Stimulated activated CD8-positive, alpha-beta memory T cell treated with anti-CD3 and anti-CD28 coated beads, Interleukin-12 subunit alpha, Interleukin-12 subunit beta, amount 100 ng/mL, for 4 hours (primary cell): ENCODE data around the gene IPO7.
A peak's percentile ranks its signal among the peaks of the same experiment; 100 is the strongest.
"Not testable (repeated sequence)": the region's sequence is repeated elsewhere in the genome, so short reads cannot be mapped to it uniquely, and the experiment has no call there.

Source experiments
- DNase-seq: peaks from one replicate; pipeline ENCODE4 v3.0.0-alpha.2; 2020; ENCODE audit warnings: low read depth

Gene IPO7

DNA sequence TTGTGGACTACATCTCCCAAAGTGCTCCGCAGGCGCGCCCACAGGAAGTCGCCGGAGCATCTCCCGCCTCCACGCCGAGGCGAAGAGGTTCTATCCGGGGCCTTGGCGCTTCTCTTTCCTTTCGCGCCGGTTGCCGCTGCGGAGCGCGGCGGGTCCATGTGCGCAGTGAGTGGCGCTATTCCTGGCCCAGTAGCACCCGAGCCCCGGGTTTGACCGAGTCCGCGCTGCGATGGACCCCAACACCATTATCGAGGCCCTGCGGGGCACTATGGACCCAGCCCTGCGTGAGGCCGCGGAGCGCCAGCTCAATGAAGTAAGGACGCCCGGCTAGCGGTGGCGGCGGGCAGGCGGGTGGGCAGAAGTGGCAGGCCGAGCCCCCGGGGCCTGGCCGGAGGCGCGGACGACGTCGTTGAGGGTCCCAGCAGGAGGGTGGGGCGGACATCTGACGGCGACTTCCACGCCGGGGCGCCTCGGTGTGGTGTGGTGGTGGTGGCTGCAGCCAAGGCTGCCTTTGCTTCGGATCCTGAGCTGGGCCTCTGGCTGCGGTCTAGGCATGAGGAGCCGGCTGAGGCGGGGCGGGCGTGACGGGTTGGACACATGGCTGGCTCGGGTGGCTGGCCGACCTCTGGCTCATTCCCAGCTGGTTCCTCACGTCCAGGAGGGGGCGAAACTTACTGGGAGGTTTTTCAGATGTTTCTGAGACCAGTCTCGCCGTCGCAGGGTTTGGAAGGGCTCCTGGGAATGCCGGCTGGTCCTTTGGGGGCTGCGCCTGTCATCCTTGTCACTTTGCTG is at the start of gene IPO7:
IPO7 (plus strand) TSS at position 118 of the 792 bp plus-strand sequence; CDS start at position 230, 112 bp downstream.
- DNase-seq, result peak; percentile 78

DNA sequence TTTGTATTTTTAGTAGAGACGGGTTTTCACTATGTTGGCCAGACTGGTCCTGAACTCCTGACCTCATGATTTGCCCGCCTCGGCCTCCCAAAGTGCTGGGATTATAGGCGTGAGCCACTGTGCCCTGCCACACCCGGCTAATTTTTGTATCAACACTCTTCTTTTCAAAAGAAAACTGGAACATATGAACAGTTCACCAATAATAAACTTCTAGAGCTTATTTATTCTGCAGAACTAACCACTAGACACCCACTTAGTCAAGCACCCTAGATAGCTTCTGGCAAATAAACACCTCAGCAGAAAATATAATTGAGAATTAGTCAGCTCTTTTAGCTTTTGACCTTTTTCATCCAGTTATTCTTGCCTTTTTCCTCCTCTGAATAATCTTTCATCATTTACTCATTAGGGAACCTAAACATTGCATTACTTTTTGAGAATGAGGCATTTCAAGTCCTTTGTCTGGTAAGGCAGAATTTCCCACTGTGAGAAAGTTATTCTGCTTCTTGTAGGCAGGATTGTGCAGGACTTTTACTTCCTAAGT is 42.7 kb upstream of the IPO7 start:
- DNase-seq, result no peak

DNA sequence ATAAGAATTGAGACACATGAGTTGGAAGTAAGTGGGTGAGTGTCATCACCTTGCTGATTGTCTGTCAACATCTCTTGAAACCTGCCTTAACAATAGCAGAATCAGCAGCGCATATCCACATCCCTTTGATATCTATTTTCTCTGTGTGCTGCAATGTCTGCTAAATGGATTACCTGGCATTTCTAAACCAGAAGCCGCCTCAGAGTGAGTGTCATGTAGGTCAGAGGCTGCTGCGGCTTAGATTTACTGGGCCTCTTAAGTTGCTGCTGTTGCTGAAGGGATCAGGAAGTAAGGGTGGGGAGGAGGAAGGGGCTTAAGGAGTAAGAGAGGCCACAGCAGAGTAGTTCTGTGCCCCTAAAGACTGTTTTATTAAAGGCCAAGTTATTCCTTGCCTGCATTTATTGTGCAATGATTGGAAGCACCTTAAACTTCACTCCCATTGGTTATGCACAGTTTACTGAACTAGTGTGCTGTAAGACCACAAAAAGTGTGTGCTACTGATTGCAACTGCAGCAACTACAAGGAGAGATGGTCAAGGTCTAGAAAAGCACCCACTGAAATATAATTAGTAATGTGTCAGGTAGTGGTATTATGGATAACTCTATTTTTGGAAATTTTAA is 40.3 kb upstream of the IPO7 start:
- DNase-seq, result no peak

DNA sequence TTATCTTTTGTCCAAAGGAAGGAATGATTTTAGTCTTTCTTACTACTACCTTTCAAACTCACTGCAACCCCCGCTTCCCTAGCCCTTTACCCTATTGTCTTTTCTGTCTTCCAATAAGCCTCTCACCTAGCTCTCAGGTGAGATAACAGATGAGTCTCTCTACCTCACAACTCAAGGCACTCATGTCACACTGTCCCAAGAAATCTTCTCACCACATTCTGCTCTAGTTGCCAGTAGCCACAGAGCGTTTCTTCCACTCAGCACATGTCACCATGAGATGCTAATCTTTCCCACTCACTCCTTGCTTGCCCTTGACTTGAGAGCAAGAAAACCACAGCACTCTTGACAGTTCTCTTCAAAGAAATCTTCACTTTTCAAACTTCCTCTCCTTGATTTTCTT is 37.4 kb upstream of the IPO7 start:
- no peak for DNase-seq

DNA sequence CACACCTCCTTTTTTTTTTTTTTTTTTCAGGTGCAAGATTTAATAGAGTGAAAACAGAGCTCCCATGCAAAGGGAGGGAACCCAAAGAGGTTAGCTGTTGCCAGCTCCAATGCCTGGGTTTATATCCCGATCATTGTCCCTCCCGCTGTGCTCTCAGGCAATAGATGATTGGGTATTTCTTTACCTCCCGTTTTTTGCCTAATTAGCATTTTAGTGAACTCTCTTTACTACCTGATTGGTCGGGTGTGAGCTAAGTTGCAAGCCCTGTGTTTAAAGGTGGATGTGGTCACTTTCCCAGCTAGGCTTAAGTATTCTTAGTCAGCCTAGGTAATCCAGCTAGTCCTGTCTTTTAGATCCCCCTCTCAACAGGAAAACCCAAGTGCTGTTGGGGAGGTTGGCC is 36.7 kb upstream of the IPO7 start:
- DNase-seq, result not testable (repeated sequence)

DNA sequence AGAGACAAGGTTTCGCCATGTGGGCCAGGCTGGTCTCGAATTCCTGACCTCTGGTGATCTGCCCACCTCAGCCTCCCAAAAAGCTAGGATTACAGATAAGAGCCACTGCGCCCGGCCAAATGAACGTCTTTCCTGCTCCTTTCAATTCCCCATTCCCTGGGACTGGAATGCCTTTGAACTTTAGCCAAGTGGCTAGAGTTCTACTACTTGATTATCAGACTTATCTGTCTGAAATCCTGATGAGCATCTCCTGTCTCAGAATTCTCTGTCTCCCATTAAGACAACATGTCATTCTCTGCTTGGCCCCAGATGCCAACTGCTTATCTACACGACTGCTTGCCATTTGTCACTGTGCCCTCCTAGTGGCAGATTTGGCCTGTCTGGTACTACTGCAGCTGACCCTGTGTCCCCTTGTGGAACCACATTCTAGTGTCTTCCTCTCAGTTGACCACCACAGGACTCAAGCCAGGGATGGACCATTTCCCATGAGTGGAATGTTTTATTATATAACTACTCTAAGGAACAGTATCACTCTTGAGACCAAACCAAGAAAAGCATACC is 33.1 kb upstream of the IPO7 start:
- no peak for DNase-seq

DNA sequence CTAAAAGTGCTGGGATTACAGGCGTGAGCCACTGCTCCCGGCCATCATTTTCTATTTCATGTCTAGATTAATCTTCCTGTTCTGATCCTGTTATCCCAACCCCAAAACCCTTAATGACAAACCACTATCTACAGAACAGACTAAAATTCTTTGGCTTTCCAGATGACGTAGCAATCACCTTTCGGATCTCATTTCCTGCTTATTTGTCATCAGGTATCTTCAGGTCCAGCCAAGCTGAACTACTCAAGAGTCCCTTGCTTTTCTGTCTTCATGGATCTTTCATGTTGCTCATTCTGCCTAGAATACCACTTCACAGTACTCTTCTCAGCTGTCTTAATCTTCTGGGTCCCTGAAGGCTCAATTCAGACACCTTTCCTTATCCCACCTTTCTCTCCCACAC is 27.4 kb upstream of the IPO7 start:
- DNase-seq, result no peak

DNA sequence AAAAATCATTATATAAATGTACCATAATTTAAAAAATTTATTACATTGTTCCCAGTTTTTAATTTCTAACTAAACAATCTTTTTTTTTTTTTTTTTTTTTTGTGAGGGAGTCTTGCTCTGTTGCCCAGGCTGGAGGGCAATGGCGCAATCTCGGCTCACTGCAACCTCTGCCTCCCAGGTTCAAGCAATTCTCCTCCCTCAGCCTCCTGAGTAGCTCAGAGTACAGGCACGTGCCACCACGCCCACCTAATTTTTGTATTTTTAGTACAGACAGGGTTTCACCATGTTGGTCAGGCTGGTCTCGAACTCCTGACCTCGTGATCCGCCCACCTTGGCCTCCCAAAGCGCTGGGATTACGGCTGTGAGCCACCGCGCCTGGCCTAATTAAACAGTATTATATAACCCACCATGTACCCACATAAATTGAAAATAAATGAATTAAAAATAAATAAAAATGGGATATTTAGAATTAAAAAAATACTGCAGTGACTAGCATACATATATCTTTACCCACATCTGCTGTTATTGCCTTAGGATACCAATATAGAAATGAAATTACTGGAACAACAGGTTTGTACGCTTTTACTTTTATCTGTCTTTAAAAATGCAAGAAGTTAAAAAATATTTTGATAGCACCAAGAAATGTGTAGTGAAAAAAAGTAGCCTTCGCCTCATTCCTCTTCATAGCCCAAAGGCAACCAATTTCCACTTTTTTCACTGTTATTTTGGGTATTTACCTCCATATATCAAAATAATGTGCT is 23.4 kb upstream of the IPO7 start:
- not testable (repeated sequence) for DNase-seq

DNA sequence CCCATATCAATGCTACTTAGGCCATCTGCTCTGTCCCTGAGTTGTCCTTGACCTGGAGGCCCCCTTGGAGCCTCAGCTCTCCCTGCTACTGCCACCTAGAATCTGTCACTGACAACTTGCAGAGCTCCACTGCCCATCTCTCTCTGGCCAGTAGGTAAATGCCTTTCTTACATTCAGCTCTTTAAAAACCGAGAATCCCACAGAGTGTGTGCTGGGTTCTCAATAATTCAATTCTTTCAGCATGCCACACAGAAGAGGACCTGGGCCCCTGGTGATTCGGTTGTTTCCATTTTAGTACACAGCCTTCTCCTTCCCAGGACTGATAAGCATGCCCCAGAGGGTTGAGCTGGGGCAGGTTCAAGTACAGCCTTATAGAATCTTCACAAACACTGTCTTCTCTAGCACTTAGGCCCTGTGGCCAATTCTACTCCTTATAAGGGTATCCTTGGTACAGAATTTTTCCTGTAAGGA is 22.0 kb upstream of the IPO7 start:
- no peak for DNase-seq

DNA sequence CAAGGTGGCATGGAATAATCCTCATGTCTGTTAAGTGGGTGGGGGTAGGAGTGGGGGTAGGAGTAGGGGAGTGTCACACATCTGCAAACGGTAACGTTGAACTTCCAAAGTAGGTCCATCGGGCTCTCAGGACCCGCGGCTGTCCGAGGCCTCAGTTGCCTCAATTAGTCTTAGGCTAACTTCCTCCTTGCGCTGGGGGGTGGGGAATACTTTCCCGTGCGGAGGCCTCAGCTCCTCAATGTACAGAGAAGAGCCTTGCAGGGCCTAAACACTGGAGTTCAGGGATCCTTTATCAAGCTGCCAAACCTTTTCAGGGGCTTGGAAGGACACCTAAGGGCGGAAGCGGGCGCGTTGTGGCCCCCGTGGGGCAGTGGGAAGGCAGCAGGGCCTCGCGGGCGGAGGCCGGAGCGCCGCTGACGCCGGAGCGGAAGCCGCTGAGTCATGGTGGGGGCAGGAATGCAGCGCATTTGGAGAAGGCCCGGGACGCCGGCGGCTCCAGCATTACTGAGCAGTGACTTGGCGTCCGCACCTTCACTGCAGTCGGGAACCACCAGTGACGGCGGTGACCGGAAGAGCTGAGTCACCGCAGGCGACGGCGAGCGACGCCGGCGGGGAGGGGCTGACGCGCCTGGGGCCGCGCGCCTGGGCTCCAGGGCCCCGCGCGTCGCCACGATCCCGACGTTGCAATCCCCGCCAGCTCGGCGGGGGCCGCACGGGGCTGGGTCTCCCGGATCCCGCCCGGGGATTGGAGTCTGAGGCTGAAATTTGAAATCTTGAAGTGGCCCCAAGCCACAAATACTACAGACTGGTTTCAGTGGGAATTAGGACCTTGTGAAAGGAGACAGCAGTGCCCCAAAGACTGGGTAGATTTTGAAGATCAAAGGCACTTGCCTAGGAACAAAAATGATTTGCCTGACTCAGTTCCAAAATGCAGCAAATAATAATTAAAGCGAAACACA is 20.2 kb upstream of the IPO7 start:
- DNase-seq, result peak; percentile 72

DNA sequence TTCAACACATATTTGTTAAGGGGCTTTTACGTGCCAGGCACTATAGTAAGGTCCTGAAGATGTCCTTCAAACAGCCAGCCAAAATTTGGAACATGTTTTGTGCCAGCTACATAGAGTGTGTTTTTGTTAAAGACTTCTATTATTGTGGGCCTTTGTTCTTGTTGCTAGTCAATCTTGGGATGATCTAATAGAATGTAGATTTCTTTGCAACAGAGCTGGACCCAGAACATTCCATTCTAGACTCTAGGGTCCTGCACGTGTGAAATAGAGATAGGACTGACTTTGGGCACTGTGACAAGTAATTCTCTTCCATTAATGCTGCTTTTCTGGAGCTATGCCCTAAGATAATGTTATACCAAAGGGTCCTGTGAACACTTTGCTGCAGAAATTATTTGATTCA is 16.9 kb upstream of the IPO7 start:
- DNase-seq, result no peak

DNA sequence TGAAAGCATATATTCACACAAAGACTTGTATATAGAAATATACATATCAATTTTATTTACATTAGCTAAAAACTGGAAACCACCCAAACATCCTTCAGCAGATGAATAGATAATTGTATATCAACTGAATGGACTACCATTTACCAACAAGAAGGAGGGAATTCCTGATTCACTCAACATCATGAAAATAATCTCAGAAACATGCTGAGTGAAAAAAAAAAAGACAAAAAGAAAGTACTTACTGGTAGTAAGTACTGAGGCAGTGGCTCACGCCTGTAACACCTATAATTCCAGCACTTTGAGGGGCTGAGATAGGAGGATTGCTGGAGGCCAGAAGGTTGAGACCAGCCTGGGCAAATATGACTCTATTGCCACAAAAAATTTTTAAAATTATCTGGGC is 7.4 kb upstream of the IPO7 start:
- no peak for DNase-seq

DNA sequence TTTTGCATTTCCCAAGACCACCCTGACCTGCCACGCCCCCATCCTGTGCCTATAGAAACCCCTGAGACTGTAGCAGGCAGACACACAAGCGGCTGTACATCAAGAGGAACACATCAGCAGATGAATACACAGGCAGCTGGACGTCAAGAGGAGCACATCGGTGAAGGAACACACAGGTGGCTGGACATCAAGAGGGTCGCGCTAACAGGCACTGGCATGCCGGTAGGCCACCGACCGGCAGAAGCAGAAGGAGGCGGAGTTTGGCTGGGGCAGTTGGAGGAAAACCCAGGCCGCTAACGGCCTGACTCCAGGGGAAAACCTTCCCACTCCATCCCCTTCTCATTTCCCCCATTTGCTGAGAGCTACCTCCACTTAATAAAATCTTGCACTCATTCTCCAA is 5.4 kb upstream of the IPO7 start:
- DNase-seq, result no peak

DNA sequence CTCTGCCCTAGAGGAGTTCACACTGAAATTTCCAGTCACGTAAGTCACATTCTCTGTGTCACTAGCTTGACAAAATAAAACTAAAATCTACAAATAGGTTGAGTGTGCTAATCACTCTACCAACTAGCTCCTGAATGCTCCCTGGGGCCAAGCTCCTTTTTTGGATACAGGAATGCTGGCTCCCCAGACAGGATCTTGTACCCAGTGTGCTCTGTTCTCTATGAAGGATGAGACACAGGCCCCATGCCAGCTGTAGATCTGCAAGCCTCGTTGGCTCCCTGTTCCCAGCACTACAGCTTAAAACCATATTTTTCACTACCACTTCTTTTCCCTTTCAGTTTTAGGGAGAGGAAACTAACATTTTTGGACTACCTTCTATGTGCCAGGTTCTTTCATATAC is 3.7 kb upstream of the IPO7 start:
- no peak for DNase-seq

DNA sequence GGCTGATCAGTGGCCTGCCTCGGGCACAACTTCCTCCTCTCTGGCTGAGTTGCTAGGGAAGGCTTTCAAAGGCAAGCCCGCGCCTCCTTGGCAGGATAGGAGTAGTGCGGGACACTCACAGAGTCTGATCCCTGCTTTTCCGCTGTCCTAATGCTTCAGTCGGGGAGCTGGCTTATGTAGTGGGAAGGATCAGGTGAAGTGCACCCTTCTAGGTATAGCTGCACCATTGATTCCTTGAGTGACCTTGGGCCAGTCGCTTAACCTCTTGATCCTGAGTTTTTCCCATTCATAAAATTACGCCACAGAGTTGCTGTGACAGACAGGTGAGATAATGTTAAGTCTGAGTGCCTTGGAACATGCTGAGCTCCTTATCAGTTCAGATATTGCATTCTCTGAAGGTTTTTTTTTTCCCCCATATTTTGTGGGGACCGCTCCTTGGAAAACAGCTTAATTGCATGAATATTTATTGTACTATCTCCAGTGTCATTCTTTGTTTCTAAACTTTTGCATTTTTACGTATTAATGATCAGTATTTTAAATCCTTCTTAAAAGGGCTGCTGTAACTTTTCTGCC is 961 bp downstream of the IPO7 start:
- no peak for DNase-seq

DNA sequence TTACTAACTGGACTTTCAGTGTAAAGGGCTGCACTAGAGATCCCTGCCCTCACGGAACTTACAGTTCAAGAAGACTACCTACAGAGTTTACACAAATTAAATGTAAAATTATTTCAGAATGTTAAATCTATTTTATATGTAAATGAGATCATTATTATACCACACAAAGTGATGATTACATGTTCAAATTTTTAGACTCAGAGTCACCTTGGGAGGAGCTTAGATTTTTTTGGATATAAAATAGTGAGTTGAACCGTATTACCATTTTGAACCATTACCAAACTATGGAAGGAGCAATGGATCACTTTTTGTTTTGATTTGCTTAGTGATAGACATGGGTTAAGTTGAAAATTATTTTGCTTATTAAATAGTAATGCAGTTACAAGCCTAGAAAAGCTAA is 1.6 kb downstream of the IPO7 start:
- no peak for DNase-seq

DNA sequence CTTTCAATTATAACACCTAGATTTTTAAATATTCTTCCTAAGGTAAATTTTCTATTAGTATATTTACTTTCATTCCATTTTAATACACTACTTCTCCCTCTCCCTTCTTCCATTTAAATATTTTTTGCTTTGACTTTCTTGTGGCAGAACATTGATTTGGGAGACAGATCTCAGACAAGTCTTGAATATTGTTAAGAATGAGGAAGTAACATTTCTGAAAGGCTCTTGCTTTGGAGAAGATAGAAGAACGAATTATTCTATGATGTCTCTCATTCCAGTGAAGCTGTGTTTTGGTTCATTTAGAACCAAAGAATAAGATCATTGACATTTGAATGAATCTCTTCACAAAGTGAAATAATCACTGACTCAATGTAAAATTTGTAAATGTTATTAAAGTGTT is 2.4 kb downstream of the IPO7 start:
- no peak for DNase-seq

DNA sequence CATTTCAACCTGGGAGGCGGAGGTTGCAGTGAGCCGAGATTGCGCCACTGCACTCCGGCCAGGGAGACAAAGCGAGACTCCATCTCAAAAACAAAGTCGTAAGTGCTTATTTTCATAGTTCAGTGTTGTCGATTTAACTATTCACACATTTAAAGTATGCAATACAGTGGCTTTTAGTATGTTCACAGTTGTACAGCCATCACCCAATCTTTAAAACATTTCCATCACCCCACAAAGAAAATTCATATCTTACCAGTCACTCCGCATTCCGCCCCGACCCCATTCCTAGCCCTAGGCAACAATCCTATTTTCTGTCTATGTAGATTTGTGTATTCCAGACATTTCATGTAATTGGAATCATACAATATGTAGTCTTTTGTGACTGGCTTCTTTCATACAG is 11.9 kb downstream of the IPO7 start:
- no peak for DNase-seq

DNA sequence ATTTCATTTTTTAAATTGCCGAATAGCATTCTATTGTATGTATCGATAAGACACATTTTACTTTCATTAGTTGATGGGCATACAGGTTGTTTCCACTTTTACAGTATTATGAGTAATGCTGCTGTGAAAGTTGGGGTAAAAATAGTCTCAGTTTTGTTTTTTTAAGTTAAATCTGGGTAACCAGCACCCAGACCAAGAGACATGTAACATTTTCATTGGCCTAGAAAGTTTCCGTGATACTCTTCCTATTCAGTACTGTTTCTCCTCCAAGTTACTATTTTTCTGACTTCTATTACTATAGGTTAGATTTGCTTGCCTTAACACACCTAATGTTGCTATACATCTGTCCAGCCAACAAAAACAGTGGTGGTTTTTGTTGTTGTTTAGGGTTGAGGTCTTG is 12.3 kb downstream of the IPO7 start:
- no peak for DNase-seq

DNA sequence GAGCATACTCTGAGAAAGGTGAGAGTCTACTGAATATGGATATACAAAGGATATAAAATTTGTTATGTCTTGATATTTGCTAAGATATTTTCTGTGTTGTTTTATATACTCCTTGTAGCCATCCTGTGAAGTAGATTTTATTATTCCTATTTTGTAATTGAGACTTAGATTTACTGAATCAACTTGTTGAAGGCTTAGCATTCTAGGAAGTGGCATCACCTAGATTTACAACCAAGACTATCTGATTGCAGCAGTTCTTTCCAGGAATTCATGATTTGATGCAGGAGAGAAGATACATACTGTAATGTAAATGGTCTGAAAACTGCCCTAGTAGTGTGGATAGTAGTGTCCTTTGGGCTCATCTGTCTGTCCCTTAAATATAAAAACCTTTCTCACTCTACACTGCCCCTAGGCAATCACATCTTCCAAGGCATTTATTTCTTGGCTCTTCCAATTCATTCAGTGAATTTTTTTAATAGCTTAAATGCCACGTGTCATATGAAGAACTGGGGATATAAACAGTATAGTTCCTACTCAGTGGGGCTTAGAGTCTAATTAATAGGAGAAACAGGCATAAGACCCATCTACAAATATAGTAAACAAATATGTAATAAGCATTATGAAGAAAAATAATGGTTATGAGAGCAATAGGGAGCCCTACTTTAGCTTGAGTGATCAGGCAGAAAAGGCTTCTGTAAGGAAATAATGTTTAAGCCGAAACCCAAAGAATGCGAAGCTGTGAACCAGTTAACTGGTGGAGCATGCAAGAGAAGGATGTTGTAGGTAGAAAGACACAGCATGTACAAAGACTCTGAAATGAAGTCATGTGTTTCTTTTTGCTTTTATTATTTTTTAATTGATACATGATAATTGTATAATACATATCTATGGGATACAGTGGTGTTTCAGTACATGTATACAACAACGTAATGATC is 13.6 kb downstream of the IPO7 start:
- no peak for DNase-seq
